HEK293 (cell line): ENCODE results near the gene GRM4.

Source experiments
- CTCF ChIA-PET: fragments of 350-600 bp; formaldehyde crosslinking; extraction: SDS; loops from one replicate; lab custom pipeline; 2021; ENCODE audit warnings: antibody characterized with exemption; lab: Yijun Ruan, JAX
- POLR2A ChIA-PET: fragments of 300-600 bp; formaldehyde crosslinking; extraction: SDS; loops from one replicate; lab custom pipeline; 2020; ENCODE audit warnings: antibody characterized with exemption, inconsistent platforms; lab: Yijun Ruan, JAX
- H3K27ac ChIP-seq: fragments of 200-500 bp; sonication (Bioruptor generic); 2 replicates; pipeline ENCODE4 v1.5.1; 2014; ENCODE audit warnings: low read depth, low read length, control low read depth, inconsistent platforms; ENCODE audit errors: extremely low read depth
- H3K36me3 ChIP-seq, 2 experiments: fragments of 200-500 bp in 1 of 2; sonication (Bioruptor generic) in 1 of 2; 1 replicate in 1 of 2; 2 replicates in 1 of 2; pipeline ENCODE4 v1.5.1; 2014 to 2017; ENCODE audit warnings: inconsistent platforms in 2 of 2, low read length in 2 of 2; ENCODE audit not compliant: control insufficient read depth in 2 of 2, insufficient read depth in 1 of 2
- H3K4me1 ChIP-seq: fragments of 200-500 bp; sonication (Bioruptor generic); 2 replicates; pipeline ENCODE4 v1.5.1; 2014; ENCODE audit warnings: mild to moderate bottlenecking, low read length, inconsistent platforms; ENCODE audit not compliant: control insufficient read depth, insufficient read depth
- H3K4me3 ChIP-seq: 2 replicates; pipeline ENCODE4 v1.5.1; 2011; ENCODE audit warnings: low read depth, mild to moderate bottlenecking, control low read depth, low read length, moderate library complexity
- H3K9me3 ChIP-seq: fragments of 200-500 bp; sonication (Bioruptor generic); 2 replicates; pipeline ENCODE4 v1.5.1; 2014; ENCODE audit warnings: low read depth, low read length, inconsistent platforms; ENCODE audit not compliant: control insufficient read depth, insufficient read depth
- EGR2 ChIP-seq: fragments of 450-650 bp; formaldehyde crosslinking; IDR thresholded peaks from 2 replicates; pipeline ENCODE4 v1.5.1; 2016; ENCODE audit warnings: low read depth, missing biosample characterization, missing genetic modification characterization
- MEIS1 ChIP-seq: sonication (generic); formaldehyde crosslinking; IDR thresholded peaks from 2 replicates; pipeline ENCODE4 v1.8.1; 2022; ENCODE audit warnings: missing genetic modification reagents, mild to moderate bottlenecking, borderline replicate concordance
- ZBTB21 ChIP-seq: fragments of 450-650 bp; formaldehyde crosslinking; IDR thresholded peaks from 2 replicates; pipeline ENCODE4 v1.5.1; 2017; ENCODE audit warnings: missing biosample characterization, missing genetic modification characterization
- ZFP3 ChIP-seq: fragments of 450-650 bp; formaldehyde crosslinking; IDR thresholded peaks from 2 replicates; pipeline ENCODE4 v1.5.1; 2016; ENCODE audit warnings: low read depth, missing biosample characterization, missing genetic modification characterization
- ZNF140 ChIP-seq: fragments of 450-650 bp; formaldehyde crosslinking; IDR thresholded peaks from 2 replicates; pipeline ENCODE4 v1.5.1; 2016; ENCODE audit warnings: missing biosample characterization, missing genetic modification characterization
- ZNF202 ChIP-seq: fragments of 450-650 bp; formaldehyde crosslinking; IDR thresholded peaks from 2 replicates; pipeline ENCODE4 v1.5.1; 2016; ENCODE audit warnings: missing biosample characterization, missing genetic modification characterization, borderline replicate concordance
- ZNF248 ChIP-seq: fragments of 450-650 bp; formaldehyde crosslinking; IDR thresholded peaks from 2 replicates; pipeline ENCODE4 v1.5.1; 2017; ENCODE audit warnings: missing biosample characterization, missing genetic modification characterization
- ZNF274 ChIP-seq, 2 experiments: fragments of 200-500 bp in 1 of 2; fragments of 450-650 bp in 1 of 2; sonication (Bioruptor generic) in 1 of 2; formaldehyde crosslinking in 1 of 2; IDR thresholded peaks; 2 replicates each; pipeline versions ENCODE4 v1.5.1 to v1.6.1; 2014 to 2016; ENCODE audit warnings: borderline replicate concordance in 1 of 2, inconsistent platforms in 1 of 2, low read length in 1 of 2, missing biosample characterization in 1 of 2, missing genetic modification characterization in 1 of 2
- ZNF341 ChIP-seq: fragments of 450-650 bp; formaldehyde crosslinking; IDR thresholded peaks from 2 replicates; pipeline ENCODE4; 2016; ENCODE audit warnings: low read depth, missing biosample characterization, missing genetic modification characterization
- ZNF404 ChIP-seq: fragments of 450-650 bp; formaldehyde crosslinking; IDR thresholded peaks from 2 replicates; pipeline ENCODE4 v1.5.1; 2017; ENCODE audit warnings: missing biosample characterization, missing genetic modification characterization
- ZNF48 ChIP-seq: fragments of 450-650 bp; formaldehyde crosslinking; IDR thresholded peaks from 2 replicates; pipeline ENCODE4 v1.5.1; 2016; ENCODE audit warnings: missing biosample characterization, missing genetic modification characterization
- ZNF510 ChIP-seq: fragments of 450-650 bp; formaldehyde crosslinking; IDR thresholded peaks from 2 replicates; pipeline ENCODE4 v1.5.1; 2018; ENCODE audit warnings: mild to moderate bottlenecking, missing genetic modification characterization, missing biosample characterization; ENCODE audit not compliant: insufficient replicate concordance
- ZNF571 ChIP-seq: fragments of 450-650 bp; formaldehyde crosslinking; IDR thresholded peaks from 2 replicates; pipeline ENCODE4 v1.5.0; 2017; ENCODE audit warnings: missing biosample characterization, missing genetic modification characterization
- ZNF596 ChIP-seq: fragments of 450-650 bp; IDR thresholded peaks from 2 replicates; pipeline ENCODE4 v1.5.0; 2018; ENCODE audit warnings: missing biosample characterization, mild to moderate bottlenecking, missing genetic modification characterization, moderate library complexity
- ZNF600 ChIP-seq: fragments of 450-650 bp; formaldehyde crosslinking; IDR thresholded peaks from 2 replicates; pipeline ENCODE4 v1.5.1; 2016; ENCODE audit warnings: missing biosample characterization, missing genetic modification characterization
- ZNF660 ChIP-seq: fragments of 450-650 bp; IDR thresholded peaks from 2 replicates; pipeline ENCODE4 v1.5.1; 2018; ENCODE audit warnings: missing biosample characterization, mild to moderate bottlenecking, missing genetic modification characterization
- ZNF677 ChIP-seq: fragments of 450-650 bp; IDR thresholded peaks from 2 replicates; pipeline ENCODE4 v1.5.0; 2018; ENCODE audit warnings: missing biosample characterization, mild to moderate bottlenecking, missing genetic modification characterization, moderate library complexity
- ZNF701 ChIP-seq: fragments of 450-650 bp; formaldehyde crosslinking; IDR thresholded peaks from 2 replicates; pipeline ENCODE4 v1.5.1; 2016; ENCODE audit warnings: missing biosample characterization, missing genetic modification characterization
- TF ChIP-seq, protein P1 (sequence below): fragments of 450-650 bp; formaldehyde crosslinking; IDR thresholded peaks from 2 replicates; pipeline ENCODE4 v1.5.1; 2016; ENCODE audit warnings: missing biosample characterization, missing genetic modification characterization, low read depth
- TF ChIP-seq, protein P2 (sequence below): fragments of 450-650 bp; formaldehyde crosslinking; IDR thresholded peaks from 2 replicates; pipeline ENCODE4 v1.5.1; 2016; ENCODE audit warnings: missing biosample characterization, missing genetic modification characterization
- TF ChIP-seq, protein P3 (sequence below): fragments of 450-650 bp; formaldehyde crosslinking; IDR thresholded peaks from 2 replicates; pipeline ENCODE4 v1.5.1; 2016; ENCODE audit warnings: missing biosample characterization, missing genetic modification characterization
- TF ChIP-seq, protein P4 (sequence below): fragments of 450-650 bp; formaldehyde crosslinking; IDR thresholded peaks from 2 replicates; pipeline ENCODE4 v1.5.1; 2016; ENCODE audit warnings: missing biosample characterization, missing genetic modification characterization, borderline replicate concordance
- TF ChIP-seq, protein P5 (sequence below): fragments of 450-650 bp; IDR thresholded peaks from 2 replicates; pipeline ENCODE4 v1.5.1; 2018; ENCODE audit warnings: missing biosample characterization, mild to moderate bottlenecking, missing genetic modification characterization
- TF ChIP-seq, protein P6 (sequence below): fragments of 450-650 bp; formaldehyde crosslinking; optimal IDR thresholded peaks from 2 replicates; pipeline ENCODE3; 2016; ENCODE audit warnings: missing biosample characterization, mild to moderate bottlenecking, missing genetic modification characterization

GRM4 gene

DNA sequence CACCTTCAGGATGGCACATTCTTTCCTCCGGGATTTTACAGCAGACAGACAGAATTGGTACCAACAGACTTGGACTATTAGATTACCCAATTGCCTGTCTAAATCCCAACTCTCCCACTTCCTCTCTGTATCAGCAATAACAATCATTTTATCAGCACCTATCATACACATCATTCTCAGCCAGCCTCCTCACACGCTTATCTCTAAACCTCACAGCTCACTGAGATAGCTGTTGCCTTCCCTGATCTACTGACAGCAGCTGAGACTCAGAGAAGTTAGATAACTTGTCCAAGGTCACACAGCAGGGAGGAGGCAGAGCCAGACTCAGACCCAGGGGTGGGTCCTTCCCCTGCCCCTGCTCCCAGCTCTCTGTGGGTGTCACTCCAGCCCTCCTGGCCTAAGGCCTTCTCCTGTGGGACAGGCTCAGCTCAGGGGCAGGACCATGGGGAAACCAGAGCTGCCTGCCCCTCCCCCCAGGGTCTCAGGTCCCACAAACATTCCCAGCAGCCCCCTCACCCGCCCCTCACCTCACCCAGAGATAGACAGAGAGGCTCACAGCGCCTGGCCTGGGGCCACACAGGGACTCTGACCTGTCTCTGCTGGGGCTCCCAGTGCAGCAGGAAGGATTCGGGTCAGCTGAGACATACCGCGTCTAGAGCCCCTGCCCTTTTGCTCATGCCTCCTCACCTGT, 92.8 kb downstream of the GRM4 start (continued):
- TF ChIP-seq, protein P1, sequence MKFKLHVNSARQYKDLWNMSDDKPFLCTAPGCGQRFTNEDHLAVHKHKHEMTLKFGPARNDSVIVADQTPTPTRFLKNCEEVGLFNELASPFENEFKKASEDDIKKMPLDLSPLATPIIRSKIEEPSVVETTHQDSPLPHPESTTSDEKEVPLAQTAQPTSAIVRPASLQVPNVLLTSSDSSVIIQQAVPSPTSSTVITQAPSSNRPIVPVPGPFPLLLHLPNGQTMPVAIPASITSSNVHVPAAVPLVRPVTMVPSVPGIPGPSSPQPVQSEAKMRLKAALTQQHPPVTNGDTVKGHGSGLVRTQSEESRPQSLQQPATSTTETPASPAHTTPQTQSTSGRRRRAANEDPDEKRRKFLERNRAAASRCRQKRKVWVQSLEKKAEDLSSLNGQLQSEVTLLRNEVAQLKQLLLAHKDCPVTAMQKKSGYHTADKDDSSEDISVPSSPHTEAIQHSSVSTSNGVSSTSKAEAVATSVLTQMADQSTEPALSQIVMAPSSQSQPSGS (tag by site-specific recombination): no peak
- TF ChIP-seq ZNF248 (tag by site-specific recombination): no peak
- no peak for TF ChIP-seq ZNF596 (tag by site-specific recombination)
- TF ChIP-seq ZNF571 (tag by site-specific recombination): no peak
- no peak for TF ChIP-seq EGR2 (tag by site-specific recombination)
- TF ChIP-seq ZNF48 (tag by site-specific recombination): no peak
- TF ChIP-seq ZFP3: no peak
- no peak for TF ChIP-seq ZNF510
- TF ChIP-seq, protein P2, sequence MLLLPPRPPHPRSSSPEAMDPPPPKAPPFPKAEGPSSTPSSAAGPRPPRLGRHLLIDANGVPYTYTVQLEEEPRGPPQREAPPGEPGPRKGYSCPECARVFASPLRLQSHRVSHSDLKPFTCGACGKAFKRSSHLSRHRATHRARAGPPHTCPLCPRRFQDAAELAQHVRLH (tag by site-specific recombination): no peak

DNA sequence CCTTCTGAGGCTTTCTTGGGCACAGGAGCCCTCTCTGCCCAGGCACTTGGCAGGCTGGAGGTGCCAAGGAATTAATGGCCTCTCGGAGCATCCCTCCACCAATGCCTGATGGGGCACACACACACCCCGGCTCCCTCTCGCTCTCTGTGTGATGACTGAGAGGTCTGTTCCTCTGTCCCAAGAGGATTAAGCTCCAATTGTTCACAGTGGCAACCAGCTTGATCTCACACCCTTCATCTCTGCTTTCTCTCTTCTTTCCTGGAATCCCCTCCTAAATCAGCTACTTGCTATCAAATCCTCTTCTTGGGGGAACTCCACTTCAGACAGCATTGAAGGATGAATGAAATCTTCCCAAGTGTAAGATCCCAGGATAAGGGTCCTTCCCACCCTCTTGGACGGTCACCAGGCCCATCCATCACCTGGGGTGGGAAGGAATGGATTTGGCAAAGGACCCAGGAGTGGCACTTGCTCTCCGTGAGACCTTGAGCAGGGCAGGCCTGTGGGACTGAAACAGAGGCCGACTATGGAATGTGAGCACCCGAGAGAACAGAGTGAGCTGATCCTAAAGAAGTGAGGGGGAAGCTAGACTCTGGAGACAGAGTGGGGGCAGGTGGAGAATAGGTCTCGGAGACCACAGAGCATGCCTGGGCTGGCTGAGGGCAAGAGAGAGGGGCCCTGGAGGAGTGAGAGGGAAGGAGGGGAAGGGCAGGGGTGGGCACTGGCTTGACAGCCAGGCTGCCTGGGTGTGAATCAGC, 93.6 kb downstream of the GRM4 start:
- no peak overlapping the region for H3K4me3 ChIP-seq
- CTCF ChIA-PET: interaction anchor here (0.5 to 4.8 kb wide), 8 partner anchors 10 to 1092 kb away, joined by 3 to 120 read pairs (median 3); no protein-coding TSS in a partner anchor
- H3K9me3 ChIP-seq: no peaks in the 10 kb centered on the region
- H3K4me1 ChIP-seq: no peaks in the 10 kb centered on the region
- H3K27ac ChIP-seq: no peak overlapping the region
- POLR2A ChIA-PET: no interaction called here
- no peaks in the 10 kb centered on the region for H3K36me3 ChIP-seq
- TF ChIP-seq, protein P3, sequence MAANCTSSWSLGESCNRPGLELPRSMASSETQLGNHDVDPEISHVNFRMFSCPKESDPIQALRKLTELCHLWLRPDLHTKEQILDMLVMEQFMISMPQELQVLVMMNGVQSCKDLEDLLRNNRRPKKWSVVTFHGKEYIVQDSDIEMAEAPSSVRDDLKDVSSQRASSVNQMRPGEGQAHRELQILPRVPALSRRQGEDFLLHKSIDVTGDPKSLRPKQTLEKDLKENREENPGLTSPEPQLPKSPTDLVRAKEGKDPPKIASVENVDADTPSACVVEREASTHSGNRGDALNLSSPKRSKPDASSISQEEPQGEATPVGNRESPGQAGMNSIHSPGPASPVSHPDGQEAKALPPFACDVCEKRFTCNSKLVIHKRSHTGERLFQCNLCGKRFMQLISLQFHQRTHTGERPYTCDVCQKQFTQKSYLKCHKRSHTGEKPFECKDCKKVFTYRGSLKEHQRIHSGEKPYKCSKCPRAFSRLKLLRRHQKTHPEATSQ (tag by site-specific recombination): no peak
- TF ChIP-seq, protein P4, sequence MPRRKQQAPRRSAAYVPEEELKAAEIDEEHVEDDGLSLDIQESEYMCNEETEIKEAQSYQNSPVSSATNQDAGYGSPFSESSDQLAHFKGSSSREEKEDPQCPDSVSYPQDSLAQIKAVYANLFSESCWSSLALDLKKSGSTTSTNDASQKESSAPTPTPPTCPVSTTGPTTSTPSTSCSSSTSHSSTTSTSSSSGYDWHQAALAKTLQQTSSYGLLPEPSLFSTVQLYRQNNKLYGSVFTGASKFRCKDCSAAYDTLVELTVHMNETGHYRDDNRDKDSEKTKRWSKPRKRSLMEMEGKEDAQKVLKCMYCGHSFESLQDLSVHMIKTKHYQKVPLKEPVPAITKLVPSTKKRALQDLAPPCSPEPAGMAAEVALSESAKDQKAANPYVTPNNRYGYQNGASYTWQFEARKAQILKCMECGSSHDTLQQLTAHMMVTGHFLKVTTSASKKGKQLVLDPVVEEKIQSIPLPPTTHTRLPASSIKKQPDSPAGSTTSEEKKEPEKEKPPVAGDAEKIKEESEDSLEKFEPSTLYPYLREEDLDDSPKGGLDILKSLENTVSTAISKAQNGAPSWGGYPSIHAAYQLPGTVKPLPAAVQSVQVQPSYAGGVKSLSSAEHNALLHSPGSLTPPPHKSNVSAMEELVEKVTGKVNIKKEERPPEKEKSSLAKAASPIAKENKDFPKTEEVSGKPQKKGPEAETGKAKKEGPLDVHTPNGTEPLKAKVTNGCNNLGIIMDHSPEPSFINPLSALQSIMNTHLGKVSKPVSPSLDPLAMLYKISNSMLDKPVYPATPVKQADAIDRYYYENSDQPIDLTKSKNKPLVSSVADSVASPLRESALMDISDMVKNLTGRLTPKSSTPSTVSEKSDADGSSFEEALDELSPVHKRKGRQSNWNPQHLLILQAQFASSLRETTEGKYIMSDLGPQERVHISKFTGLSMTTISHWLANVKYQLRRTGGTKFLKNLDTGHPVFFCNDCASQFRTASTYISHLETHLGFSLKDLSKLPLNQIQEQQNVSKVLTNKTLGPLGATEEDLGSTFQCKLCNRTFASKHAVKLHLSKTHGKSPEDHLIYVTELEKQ: no peak
- TF ChIP-seq ZNF677 (no peak), MEIS1 (CRISPR knock-in tag) (no peak), ZNF701 (tag by site-specific recombination) (no peak), ZNF660 (tag by site-specific recombination) (no peak), ZNF600 (tag by site-specific recombination) (no peak), ZBTB21 (tag by site-specific recombination) (no peak), ZNF202 (tag by site-specific recombination) (no peak), ZNF140 (tag by site-specific recombination) (no peak), ZNF274 (IDR thresholded peaks at IDR 0.05; ENCODE audit: low read length) (no peak), ZNF274 (tag by site-specific recombination; IDR thresholded peaks at IDR 0.05; ENCODE audit: borderline replicate concordance) (no peak), ZNF404 (tag by site-specific recombination) (no peak), ZNF341 (tag by site-specific recombination) (no peak)
- TF ChIP-seq, protein P5, sequence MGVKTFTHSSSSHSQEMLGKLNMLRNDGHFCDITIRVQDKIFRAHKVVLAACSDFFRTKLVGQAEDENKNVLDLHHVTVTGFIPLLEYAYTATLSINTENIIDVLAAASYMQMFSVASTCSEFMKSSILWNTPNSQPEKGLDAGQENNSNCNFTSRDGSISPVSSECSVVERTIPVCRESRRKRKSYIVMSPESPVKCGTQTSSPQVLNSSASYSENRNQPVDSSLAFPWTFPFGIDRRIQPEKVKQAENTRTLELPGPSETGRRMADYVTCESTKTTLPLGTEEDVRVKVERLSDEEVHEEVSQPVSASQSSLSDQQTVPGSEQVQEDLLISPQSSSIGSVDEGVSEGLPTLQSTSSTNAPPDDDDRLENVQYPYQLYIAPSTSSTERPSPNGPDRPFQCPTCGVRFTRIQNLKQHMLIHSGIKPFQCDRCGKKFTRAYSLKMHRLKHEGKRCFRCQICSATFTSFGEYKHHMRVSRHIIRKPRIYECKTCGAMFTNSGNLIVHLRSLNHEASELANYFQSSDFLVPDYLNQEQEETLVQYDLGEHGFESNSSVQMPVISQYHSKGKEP: no peak
- TF ChIP-seq, protein P6, sequence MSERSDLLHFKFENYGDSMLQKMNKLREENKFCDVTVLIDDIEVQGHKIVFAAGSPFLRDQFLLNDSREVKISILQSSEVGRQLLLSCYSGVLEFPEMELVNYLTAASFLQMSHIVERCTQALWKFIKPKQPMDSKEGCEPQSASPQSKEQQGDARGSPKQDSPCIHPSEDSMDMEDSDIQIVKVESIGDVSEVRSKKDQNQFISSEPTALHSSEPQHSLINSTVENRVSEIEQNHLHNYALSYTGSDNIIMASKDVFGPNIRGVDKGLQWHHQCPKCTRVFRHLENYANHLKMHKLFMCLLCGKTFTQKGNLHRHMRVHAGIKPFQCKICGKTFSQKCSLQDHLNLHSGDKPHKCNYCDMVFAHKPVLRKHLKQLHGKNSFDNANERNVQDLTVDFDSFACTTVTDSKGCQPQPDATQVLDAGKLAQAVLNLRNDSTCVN (tag by site-specific recombination): no peak
